PC-9 (cell line): ENCODE measurements around the gene MILR1. TPM values are rescaled to one million over a fixed set of nuclear protein-coding genes. Genes with fewer than 3 reads are reported as not detected.

ENCODE experiments used
- BruUV-seq: library from RNA; stranded (reverse); fragments of 400-500 nt; replicated peaks from 2 replicates; lab custom pipeline; 2021; lab: Mats Ljungman, UMichigan
- CTCF ChIA-PET: fragments of 300-600 bp; sonication (Branson Sonifier 250); formaldehyde crosslinking; loops from one replicate; lab custom pipeline; 2022; ENCODE audit warnings: antibody characterized with exemption; lab: Charles Lee
- POLR2A ChIA-PET: fragments of 300-600 bp; sonication (Branson Sonifier 250); formaldehyde crosslinking; loops from one replicate; lab custom pipeline; 2022; ENCODE audit warnings: antibody characterized with exemption; ENCODE audit not compliant: unreplicated experiment; lab: Charles Lee
- DNase-seq, 2 experiments: peaks; one replicate each; pipeline versions ENCODE4 v3.0.0 to v3.0.0-alpha.2; 2015 to 2022; ENCODE audit warnings: mixed read lengths in 1 of 2
- H2AFZ ChIP-seq: fragments of 200-600 bp; sonication (generic); 2 replicates; pipeline ENCODE4 v1.8.1; 2017; ENCODE audit warnings: antibody characterized with exemption
- H3F3A ChIP-seq: fragments of 200-600 bp; sonication (generic); 2 replicates; pipeline ENCODE4 v1.8.1; 2017; ENCODE audit warnings: antibody characterized with exemption, mild to moderate bottlenecking, low read depth; ENCODE audit not compliant: insufficient read depth
- H3K27ac ChIP-seq: fragments of 200-600 bp; sonication (generic); 2 replicates; pipeline ENCODE4 v1.6.1; 2016; ENCODE audit warnings: mixed run types
- H3K27me3 ChIP-seq: fragments of 200-600 bp; sonication (generic); 2 replicates; pipeline ENCODE4 v1.6.1; 2016; ENCODE audit warnings: low read depth, mixed run types; ENCODE audit not compliant: insufficient read depth
- H3K36me3 ChIP-seq: fragments of 200-600 bp; sonication (generic); 2 replicates; pipeline ENCODE4 v1.6.1; 2016; ENCODE audit warnings: low read depth, mixed run types
- H3K4me1 ChIP-seq: fragments of 200-600 bp; sonication (generic); replicated peaks from 2 replicates; pipeline ENCODE4 v1.6.1; 2016; ENCODE audit warnings: mixed run types; ENCODE audit not compliant: insufficient read depth
- H3K4me2 ChIP-seq: fragments of 200-600 bp; sonication (generic); 2 replicates; pipeline ENCODE4 v1.6.1; 2017; ENCODE audit warnings: mixed run types
- H3K4me3 ChIP-seq: fragments of 200-600 bp; sonication (generic); 2 replicates; pipeline ENCODE4 v1.6.1; 2016; ENCODE audit warnings: mixed run types
- H3K79me2 ChIP-seq: fragments of 200-600 bp; sonication (generic); 2 replicates; pipeline ENCODE4 v1.6.1; 2017; ENCODE audit warnings: low read depth, mixed run types
- H3K9me2 ChIP-seq: fragments of 200-600 bp; sonication (generic); 2 replicates; pipeline ENCODE4 v1.8.1; 2017; ENCODE audit warnings: mild to moderate bottlenecking; ENCODE audit not compliant: insufficient read depth
- H3K9me3 ChIP-seq: fragments of 200-600 bp; sonication (generic); 2 replicates; pipeline ENCODE4 v1.8.1; 2016; ENCODE audit warnings: low read depth; ENCODE audit not compliant: insufficient read depth
- H4K20me1 ChIP-seq: fragments of 200-600 bp; sonication (generic); 2 replicates; pipeline ENCODE4 v1.8.1; 2017; ENCODE audit not compliant: insufficient read depth
- EZH2 ChIP-seq: fragments of 200-600 bp; sonication (generic); IDR thresholded peaks from 2 replicates; pipeline ENCODE4 v1.8.0; 2017; ENCODE audit warnings: antibody characterized with exemption, low read depth
- intact Hi-C: fragments of 100-400 bp; cut with micrococcal nuclease; formaldehyde crosslinking; loops from one replicate; pipeline ENCODE4 v1.10.0; 2022; ENCODE audit not compliant: unreplicated experiment
- total RNA-seq: library from RNA; stranded (reverse); gene quantifications from 2 replicates; pipeline ENCODE4 v1.2.3, GENCODE V29; 2021
- TF ChIP-seq, protein P1 (sequence below): fragments of 200-600 bp; sonication (generic); conservative IDR thresholded peaks from 2 replicates; pipeline ENCODE4 v1.6.1; 2017; ENCODE audit warnings: mixed run types, antibody characterized with exemption, mild to moderate bottlenecking, moderate library complexity

The MILR1 gene
- total RNA-seq, 1 experiment from 2014 or later, result 25.6 TPM

DNA sequence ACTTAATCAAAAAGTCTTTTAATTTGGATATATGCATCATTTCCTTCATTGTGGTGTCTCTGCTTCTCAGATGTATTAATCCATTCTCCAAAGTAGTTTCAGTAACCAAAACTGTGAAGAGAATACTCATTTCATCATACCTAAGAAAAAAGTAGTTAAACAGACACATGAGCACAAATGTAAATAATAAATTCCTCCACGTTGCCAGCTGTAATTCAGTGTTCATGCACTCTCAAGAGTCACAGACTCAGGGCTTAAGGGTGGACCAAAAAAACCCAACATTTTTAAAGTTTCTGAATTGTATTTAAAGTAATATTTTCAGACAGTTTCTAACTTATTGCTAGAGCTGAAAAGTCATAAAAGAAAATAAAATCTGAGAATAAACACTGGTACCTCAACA lies 28.9 kb downstream of the MILR1 start:
- Histone ChIP-seq H3K36me3 (0 out of 2 replicates have a peak, but pooled peaks cover 16% of the 10 kb centered on the region), H3K27ac (no peak overlapping the region), H3K4me3 (no peak overlapping the region), H3K9me3 (no peaks in the 10 kb centered on the region), H3K79me2 (no peaks in the 10 kb centered on the region), H3K4me2 (no peak overlapping the region), H3F3A (peaks cover 30% of the 10 kb centered on the region; the same call in 1 of the 2 replicates), H4K20me1 (no peaks in the 10 kb centered on the region; the same call in 1 of the 2 replicates), H2AFZ (no peak overlapping the region), H3K4me1 (no peaks in the 10 kb centered on the region), H3K27me3 (no peaks in the 10 kb centered on the region), H3K9me2 (no peaks in the 10 kb centered on the region)
- ChIA-PET CTCF (no interaction called here), POLR2A (interaction anchor here (0.7 kb wide), 1 partner anchor 58 kb away, joined by 3 read pairs; no protein-coding TSS in a partner anchor)
- TF ChIP-seq, protein P1, sequence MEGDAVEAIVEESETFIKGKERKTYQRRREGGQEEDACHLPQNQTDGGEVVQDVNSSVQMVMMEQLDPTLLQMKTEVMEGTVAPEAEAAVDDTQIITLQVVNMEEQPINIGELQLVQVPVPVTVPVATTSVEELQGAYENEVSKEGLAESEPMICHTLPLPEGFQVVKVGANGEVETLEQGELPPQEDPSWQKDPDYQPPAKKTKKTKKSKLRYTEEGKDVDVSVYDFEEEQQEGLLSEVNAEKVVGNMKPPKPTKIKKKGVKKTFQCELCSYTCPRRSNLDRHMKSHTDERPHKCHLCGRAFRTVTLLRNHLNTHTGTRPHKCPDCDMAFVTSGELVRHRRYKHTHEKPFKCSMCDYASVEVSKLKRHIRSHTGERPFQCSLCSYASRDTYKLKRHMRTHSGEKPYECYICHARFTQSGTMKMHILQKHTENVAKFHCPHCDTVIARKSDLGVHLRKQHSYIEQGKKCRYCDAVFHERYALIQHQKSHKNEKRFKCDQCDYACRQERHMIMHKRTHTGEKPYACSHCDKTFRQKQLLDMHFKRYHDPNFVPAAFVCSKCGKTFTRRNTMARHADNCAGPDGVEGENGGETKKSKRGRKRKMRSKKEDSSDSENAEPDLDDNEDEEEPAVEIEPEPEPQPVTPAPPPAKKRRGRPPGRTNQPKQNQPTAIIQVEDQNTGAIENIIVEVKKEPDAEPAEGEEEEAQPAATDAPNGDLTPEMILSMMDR, result no peak
- TF ChIP-seq EZH2, result no peak
- no peak for DNase-seq
- no TSS peak for BruUV-seq
- intact Hi-C loops, result no loop called here

DNA sequence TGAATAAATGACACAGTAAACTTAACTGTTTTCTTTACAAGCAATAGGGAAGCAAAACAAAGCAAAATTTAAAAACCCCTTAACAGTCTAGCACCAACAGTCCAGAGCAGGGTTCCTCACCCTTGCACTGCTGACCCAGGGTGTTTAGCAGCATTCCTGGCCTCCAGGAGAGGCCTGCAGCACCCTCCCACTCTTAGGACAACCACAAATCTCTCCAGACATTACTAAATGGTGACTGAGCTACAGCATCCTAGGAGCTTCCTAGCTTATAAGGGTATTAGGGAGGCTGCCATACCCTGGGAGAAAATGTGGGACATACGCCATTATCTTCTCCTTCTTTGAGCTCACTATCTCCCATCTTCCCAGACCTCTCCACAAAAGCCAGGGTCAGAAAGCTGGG lies 32.0 kb downstream of the MILR1 start:
- no TSS peak for BruUV-seq

DNA sequence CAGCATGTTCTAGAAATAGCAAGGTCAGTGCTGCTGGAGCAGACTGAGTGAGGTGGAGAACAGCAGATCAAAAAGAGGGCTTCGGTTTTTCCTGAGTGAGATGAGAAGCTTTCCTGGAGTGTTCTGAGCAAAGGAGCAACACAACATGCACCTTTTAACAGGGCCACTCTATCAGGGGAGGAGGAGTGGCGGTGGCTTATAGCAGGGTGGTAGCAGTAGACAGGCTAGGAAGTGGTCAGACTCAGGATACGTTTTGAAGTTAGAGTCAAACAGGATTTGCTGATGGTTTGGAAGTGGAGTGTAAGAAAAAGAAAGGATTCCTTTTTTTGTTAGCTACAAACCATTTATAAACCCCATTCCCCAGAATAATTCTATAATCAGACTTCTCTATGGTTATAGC lies 35.5 kb downstream of the MILR1 start:
- Histone ChIP-seq H3K4me1 (no peaks in the 10 kb centered on the region), H3K36me3 (0 out of 2 replicates have a peak, but pooled peaks cover 8% of the 10 kb centered on the region), H3K4me3 (no peak overlapping the region), H3F3A (0 out of 2 replicates have a peak, but pooled peaks cover 20% of the 10 kb centered on the region), H3K9me2 (no peaks in the 10 kb centered on the region), H4K20me1 (no peaks in the 10 kb centered on the region; the same call in 1 of the 2 replicates), H2AFZ (no peak overlapping the region), H3K4me2 (no peak overlapping the region), H3K27ac (no peak overlapping the region), H3K79me2 (no peaks in the 10 kb centered on the region), H3K27me3 (no peaks in the 10 kb centered on the region), H3K9me3 (no peaks in the 10 kb centered on the region)
- DNase-seq, result no peak
- TF ChIP-seq, protein P1, result no peak
- TF ChIP-seq EZH2, result no peak
- POLR2A ChIA-PET, result interaction anchor here (0.6 kb wide), 1 partner anchor 69 kb away, joined by 4 read pairs; no protein-coding TSS in a partner anchor
- CTCF ChIA-PET, result no interaction called here
- intact Hi-C loops, result no loop called here
- no TSS peak for BruUV-seq

More for the DNA sequence above, 32.0 kb downstream of the MILR1 start:
- TF ChIP-seq, protein P1, result no peak
- no peak for TF ChIP-seq EZH2
- Histone ChIP-seq H2AFZ (no peak overlapping the region), H3K36me3 (0 out of 2 replicates have a peak, but pooled peaks cover 20% of the 10 kb centered on the region), H3K79me2 (no peaks in the 10 kb centered on the region), H3K4me1 (no peaks in the 10 kb centered on the region), H3F3A (peaks cover 28% of the 10 kb centered on the region; the same call in 1 of the 2 replicates), H3K9me2 (no peaks in the 10 kb centered on the region), H3K27ac (no peak overlapping the region), H3K4me3 (no peak overlapping the region), H3K4me2 (no peak overlapping the region), H3K27me3 (no peaks in the 10 kb centered on the region), H3K9me3 (no peaks in the 10 kb centered on the region), H4K20me1 (no peaks in the 10 kb centered on the region; the same call in 1 of the 2 replicates)
- ChIA-PET CTCF (interaction anchor here (1.1 kb wide), 1 partner anchor 10 kb away, joined by 3 read pairs; no protein-coding TSS in a partner anchor), POLR2A (no interaction called here)
- DNase-seq, result no peak
- intact Hi-C loops, result no loop called here
